GM12872 (cell line): ENCODE data around the gene DNAAF5.

Source experiments
- CTCF ChIP-seq: IDR thresholded peaks from 3 replicates; pipeline ENCODE4 v1.5.1; 2011; ENCODE audit warnings: low read depth, mild to moderate bottlenecking, low read length, moderate library complexity; ENCODE audit not compliant: insufficient read depth

The DNAAF5 gene

DNA sequence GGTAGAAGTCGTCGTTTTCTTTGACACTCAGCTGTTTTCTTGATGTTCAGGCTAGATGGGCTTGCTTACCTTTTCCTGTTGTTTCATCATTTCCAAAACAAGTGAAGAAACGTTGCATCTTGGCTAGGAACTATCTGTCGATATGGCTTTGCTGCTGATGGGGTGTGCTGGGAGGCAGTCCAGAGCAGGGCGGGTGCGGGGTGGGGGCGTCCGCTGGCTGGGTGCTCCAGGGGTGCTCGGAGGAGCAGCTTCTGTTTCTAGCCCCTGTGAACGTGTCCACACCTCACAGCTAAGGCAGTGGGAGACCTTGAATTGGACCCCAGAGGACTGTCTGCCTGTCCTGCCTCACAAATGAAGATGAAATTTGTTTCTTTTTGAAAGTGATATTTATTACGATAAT lies 98.2 kb downstream of the DNAAF5 start:
- no peak for TF ChIP-seq CTCF

DNA sequence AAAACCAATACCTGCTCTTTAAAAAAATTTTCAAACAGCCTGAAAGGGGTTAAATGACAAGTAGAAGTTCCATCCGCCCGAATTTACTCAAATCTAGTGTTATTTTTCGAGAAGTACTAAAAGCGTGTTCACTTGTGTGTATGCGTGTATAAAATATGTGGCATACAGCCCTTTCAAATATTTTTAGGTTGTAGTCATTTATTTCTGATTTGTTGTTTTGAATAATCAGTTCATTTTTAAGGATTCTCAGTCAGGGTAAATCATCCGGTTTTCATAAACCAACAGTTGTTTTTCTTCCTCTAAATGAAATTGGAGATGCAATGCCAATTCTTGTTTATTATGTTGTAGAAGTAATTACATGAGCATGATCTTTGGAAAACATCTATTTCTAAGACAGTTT lies 98.9 kb downstream of the DNAAF5 start:
- TF ChIP-seq CTCF: no peak

GRCh38 chr7:826230-826917 lies 99.9 kb downstream of the DNAAF5 start:
- no peak for TF ChIP-seq CTCF

GRCh38 chr7:828793-829561 lies 102.5 kb downstream of the DNAAF5 start:
- no peak for TF ChIP-seq CTCF

DNA sequence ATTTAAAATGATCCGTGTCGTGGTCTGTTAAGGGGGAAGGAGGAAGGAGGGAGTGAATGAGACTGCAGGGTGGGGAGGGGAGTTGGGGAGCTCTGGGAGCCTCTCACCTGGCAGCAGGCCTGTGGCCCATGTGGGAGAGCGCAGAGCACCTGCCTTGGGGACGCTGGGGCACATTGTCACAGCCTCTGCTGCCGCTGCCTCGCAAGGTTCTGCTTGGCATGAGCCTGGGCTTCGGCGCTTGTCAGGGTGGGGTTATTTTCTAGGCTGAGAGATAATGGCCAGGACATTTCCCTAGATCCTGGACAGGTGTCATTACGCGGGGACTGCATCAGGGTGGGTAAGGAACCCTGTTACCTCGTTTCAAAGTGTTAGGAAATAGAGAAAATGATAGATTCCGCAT lies 103.6 kb downstream of the DNAAF5 start:
- no peak for TF ChIP-seq CTCF

- TF ChIP-seq CTCF: no peak
Measured at GRCh38 chr7:831596-832166, 105.2 kb downstream of the DNAAF5 start.

DNA sequence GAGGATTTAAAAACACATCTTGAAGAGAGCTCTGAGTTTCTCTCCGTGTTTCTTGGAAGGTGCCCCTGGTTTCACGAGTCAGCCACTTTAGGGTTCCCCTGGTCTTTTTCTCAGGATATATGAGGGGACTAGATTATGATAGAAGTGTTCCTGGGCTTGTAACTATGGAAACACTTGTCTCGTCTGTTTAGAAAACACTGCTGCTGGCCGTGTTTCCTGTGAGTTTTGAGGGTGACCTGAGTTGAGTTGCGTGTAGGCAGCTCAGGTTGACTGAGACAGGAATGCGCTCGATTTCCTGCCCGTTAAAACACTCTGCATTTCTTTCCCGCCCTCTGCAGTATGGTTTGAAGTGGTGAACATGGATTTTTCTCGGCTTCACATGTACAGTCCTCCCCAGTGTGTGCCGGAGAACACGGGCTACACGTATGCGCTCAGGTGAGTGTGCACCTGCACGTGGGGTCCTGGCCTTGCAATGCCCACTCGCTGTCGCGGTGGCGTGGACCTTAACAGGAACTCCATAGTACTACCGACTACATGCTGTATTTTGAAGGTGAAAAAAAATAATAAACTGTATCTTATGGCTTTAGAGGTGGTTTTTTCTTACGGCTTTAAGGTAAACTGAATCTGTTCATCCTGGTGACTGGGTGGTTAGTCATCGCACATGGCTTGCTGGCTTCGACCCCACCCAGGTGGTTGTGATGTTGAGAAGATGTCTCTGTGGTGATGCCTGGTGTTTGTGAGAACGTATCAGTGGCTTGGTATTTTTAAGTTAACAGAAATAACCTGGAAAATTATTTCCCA lies 105.9 kb downstream of the DNAAF5 start, which contains the start of gene SUN1:
SUN1 (plus strand) TSS at position 310 of the 801 bp plus-strand sequence; CDS start at position 359, 49 bp downstream.
- TF ChIP-seq CTCF: no peak
